H1 (cell line): Measurements from ENCODE around the gene PSKH1. TPM values are rescaled to one million over a fixed set of nuclear protein-coding genes. Genes with fewer than 3 reads are reported as not detected.
A peak's percentile ranks its signal among the peaks of the same experiment; 100 is the strongest.

Experiments used
- SIN3A ChIP-seq, 2 experiments: IDR thresholded peaks in 1 of 2; conservative IDR thresholded peaks in 1 of 2; 2 replicates each; pipeline ENCODE4 v1.6.1; 2011 to 2012; ENCODE audit warnings: low read length in 2 of 2, improper control_type of control experiment in 1 of 2, low read depth in 1 of 2, mild to moderate bottlenecking in 1 of 2
- polyA plus RNA-seq, 7 experiments: library from polyadenylated mRNA; depleted of rRNA in 3 of 7; stranded (reverse) in 5 of 7; unstranded in 2 of 7; fragments of >200 nt in 5 of 7; fragments of 200-250 nt in 2 of 7; gene quantifications; 1 replicate in 5 of 7; 2 replicates in 1 of 7; 4 replicates in 1 of 7; pipeline versions ENCODE4 v1.2.1 to v1.2.3, GENCODE V29; 2011 to 2013; ENCODE audit warnings: missing spikeins in 2 of 7, mixed read lengths in 2 of 7
- total RNA-seq: library from RNA; stranded (reverse); fragmentation: NEBNext Ultra II Directional; extraction: Animal tissue kit (Norgen Biotek cat#: 25700); gene quantifications from 2 replicates; pipeline ENCODE4 v1.2.1, GENCODE V29; 2021

Gene PSKH1
- total and polyA plus RNA-seq, 2 of the 8 experiments (the other 6 are each of a cell fraction or from before 2014, with no cell fraction given), result 24.8 to 51.0 TPM

DNA sequence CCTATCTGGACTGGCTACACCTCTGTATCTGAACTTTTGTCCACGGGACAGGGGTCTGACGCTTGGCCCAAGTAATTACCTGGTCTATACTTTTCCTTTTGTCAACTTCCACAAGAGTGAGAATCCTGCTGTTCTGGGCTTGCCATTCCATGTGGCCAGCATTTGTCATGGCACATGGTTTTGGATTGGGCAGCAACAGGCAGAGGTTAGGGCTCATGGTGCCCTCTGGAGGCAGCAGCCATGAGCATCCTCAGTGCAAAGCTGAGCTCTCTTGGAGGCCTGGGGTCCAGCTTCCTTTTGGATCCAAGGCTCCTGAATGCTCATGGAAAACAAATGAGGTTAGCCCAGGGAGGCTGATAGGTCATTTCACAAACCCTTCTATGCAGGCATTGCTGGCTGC is 27.7 kb upstream of the PSKH1 start (continued):
- TF ChIP-seq SIN3A (conservative IDR thresholded peaks at IDR 0.05 in 1 of 2, IDR thresholded peaks at IDR 0.05 in 1 of 2; ENCODE audit: low read depth in 1 of 2, low read length in 2 of 2), result 0 out of 4 replicates have a peak, but pooled peaks of 1 of the 2 experiments have one; percentile 72
